NCI-H345 (cell line): ENCODE results near the gene NLRP12.
"Not testable (repeated sequence)": the region's sequence is repeated elsewhere in the genome, so short reads cannot be mapped to it uniquely, and the experiment has no call there.

ENCODE experiments used
- DNase-seq: peaks from one replicate; lab custom pipeline; 2025; lab: John Stamatoyannopoulos, UW

NLRP12 gene

GRCh38 chr19:53824134-53824611 is at the start of gene NLRP12:
Gene NLRP12 (minus strand): TSS chr19:53824314. CDS start chr19:53824174, 140 bp downstream.
- no peak for DNase-seq

GRCh38 chr19:53872762-53873161 is 48.6 kb upstream of the NLRP12 start:
- DNase-seq: no peak

- no peak for DNase-seq
Measured at GRCh38 chr19:53871454-53871853, 47.3 kb upstream of the NLRP12 start.

- no peak for DNase-seq
Measured at GRCh38 chr19:53870485-53870844, 46.4 kb upstream of the NLRP12 start.

- not testable (repeated sequence) for DNase-seq
Measured at GRCh38 chr19:53869805-53870484, 45.8 kb upstream of the NLRP12 start.

- no peak for DNase-seq
Measured at GRCh38 chr19:53868892-53869804, 45.0 kb upstream of the NLRP12 start.

- no peak for DNase-seq
Measured at GRCh38 chr19:53868091-53868891, 44.2 kb upstream of the NLRP12 start.

- DNase-seq: no peak
Measured at GRCh38 chr19:53867225-53868090, 43.3 kb upstream of the NLRP12 start, which contains the start of gene MYADM. Gene MYADM (plus strand): TSS chr19:53867883. CDS start chr19:53873530, 5,647 bp downstream.

GRCh38 chr19:53866865-53867224 is 42.7 kb upstream of the NLRP12 start:
- no peak for DNase-seq

- DNase-seq: no peak
Measured at GRCh38 chr19:53865918-53866864, 42.1 kb upstream of the NLRP12 start.

- DNase-seq: no peak
Measured at GRCh38 chr19:53865523-53865917, 41.4 kb upstream of the NLRP12 start.

- DNase-seq: no peak
Measured at GRCh38 chr19:53864308-53864836, 40.3 kb upstream of the NLRP12 start.

- DNase-seq: no peak
Measured at GRCh38 chr19:53853707-53854106, 29.6 kb upstream of the NLRP12 start.

- DNase-seq: no peak
Measured at GRCh38 chr19:53849237-53849676, 25.1 kb upstream of the NLRP12 start.

GRCh38 chr19:53847555-53847954 is 23.4 kb upstream of the NLRP12 start:
- DNase-seq: no peak

GRCh38 chr19:53844849-53845246 is 20.7 kb upstream of the NLRP12 start:
- no peak for DNase-seq

- not testable (repeated sequence) for DNase-seq
Measured at GRCh38 chr19:53840914-53841313, 16.8 kb upstream of the NLRP12 start.

- DNase-seq: not testable (repeated sequence)
Measured at GRCh38 chr19:53840241-53840640, 16.1 kb upstream of the NLRP12 start.

GRCh38 chr19:53838446-53838845 is 14.3 kb upstream of the NLRP12 start:
- not testable (repeated sequence) for DNase-seq

- DNase-seq: not testable (repeated sequence)
Measured at GRCh38 chr19:53832861-53833260, 8.7 kb upstream of the NLRP12 start.
